K562 (cell line): ENCODE results near the gene RPL3.

ENCODE experiments used
- FOXK2 ChIP-seq, 2 experiments: fragments of 450-650 bp; IDR thresholded peaks in 1 of 2; conservative IDR thresholded peaks in 1 of 2; 2 replicates each; pipeline ENCODE4 v1.6.1; 2016; ENCODE audit warnings: low read depth in 2 of 2, mild to moderate bottlenecking in 1 of 2
- MTA1 ChIP-seq: fragments of 450-650 bp; IDR thresholded peaks from 2 replicates; pipeline ENCODE4 v1.6.1; 2017; ENCODE audit warnings: borderline replicate concordance
- TF ChIP-seq, protein P1 (sequence below), 2 experiments: fragments of 450-650 bp in 1 of 2; sonication (generic) in 1 of 2; formaldehyde crosslinking in 1 of 2; IDR thresholded peaks in 1 of 2; conservative IDR thresholded peaks in 1 of 2; 2 replicates each; pipeline versions ENCODE4 v1.6.1 to v1.8.1; 2016 to 2023; ENCODE audit warnings: mild to moderate bottlenecking in 2 of 2, moderate library complexity in 2 of 2, inconsistent platforms in 1 of 2, missing genetic modification reagents in 1 of 2
- TF ChIP-seq, protein P2 (sequence below): fragments of 250-450 bp; sonication (Bioruptor Pico); IDR thresholded peaks from 2 replicates; pipeline ENCODE4 v1.4.0; 2020; ENCODE audit warnings: mild to moderate bottlenecking, moderate library complexity

DNA sequence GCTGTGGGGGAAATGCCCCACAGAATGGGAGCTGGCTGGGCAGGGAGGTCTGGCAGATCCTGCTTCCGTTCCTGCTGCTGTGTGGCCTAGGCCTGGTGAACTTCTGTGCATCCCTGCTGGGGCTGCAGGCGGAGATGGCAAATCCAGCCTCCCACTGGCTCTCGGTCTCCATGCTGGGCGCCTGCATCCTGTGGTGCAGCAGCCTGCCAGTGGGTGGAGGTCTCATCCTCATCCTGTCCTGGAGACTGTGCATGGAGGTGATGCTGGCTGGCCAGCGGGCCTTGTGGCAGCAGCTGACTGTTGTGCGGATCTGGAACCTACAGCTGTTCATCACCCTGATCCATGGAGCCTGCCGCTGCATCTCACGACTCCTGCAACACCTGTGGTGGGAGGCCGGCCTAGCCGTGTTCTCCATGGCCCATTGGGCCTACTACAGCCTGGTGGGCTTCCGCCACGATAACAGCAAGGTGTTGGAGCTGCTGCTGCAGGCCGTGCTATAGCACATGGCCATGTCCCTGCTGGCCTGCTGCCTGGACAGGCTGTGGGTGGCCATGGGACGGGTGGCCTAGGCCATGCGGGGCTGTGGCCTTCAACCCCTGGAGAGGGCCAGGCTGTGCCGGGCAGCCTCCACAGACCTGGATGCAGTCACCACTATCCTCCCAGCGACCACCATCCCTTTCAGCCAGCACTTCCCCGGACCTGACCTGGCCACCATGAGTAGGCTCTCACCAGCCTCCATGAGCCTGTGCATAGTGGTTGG, 8.8 kb upstream of the RPL3 start:
- TF ChIP-seq, protein P1, sequence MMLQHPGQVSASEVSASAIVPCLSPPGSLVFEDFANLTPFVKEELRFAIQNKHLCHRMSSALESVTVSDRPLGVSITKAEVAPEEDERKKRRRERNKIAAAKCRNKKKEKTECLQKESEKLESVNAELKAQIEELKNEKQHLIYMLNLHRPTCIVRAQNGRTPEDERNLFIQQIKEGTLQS (IDR thresholded peaks at IDR 0.05): no peak
- TF ChIP-seq, protein P1 (CRISPR knock-in tag; conservative IDR thresholded peaks at IDR 0.05): no peak
- no peak for TF ChIP-seq FOXK2 (conservative IDR thresholded peaks at IDR 0.05 in 1 of 2, IDR thresholded peaks at IDR 0.05 in 1 of 2; ENCODE audit: low read depth in 2 of 2)
- no peak for TF ChIP-seq MTA1
- TF ChIP-seq, protein P2, sequence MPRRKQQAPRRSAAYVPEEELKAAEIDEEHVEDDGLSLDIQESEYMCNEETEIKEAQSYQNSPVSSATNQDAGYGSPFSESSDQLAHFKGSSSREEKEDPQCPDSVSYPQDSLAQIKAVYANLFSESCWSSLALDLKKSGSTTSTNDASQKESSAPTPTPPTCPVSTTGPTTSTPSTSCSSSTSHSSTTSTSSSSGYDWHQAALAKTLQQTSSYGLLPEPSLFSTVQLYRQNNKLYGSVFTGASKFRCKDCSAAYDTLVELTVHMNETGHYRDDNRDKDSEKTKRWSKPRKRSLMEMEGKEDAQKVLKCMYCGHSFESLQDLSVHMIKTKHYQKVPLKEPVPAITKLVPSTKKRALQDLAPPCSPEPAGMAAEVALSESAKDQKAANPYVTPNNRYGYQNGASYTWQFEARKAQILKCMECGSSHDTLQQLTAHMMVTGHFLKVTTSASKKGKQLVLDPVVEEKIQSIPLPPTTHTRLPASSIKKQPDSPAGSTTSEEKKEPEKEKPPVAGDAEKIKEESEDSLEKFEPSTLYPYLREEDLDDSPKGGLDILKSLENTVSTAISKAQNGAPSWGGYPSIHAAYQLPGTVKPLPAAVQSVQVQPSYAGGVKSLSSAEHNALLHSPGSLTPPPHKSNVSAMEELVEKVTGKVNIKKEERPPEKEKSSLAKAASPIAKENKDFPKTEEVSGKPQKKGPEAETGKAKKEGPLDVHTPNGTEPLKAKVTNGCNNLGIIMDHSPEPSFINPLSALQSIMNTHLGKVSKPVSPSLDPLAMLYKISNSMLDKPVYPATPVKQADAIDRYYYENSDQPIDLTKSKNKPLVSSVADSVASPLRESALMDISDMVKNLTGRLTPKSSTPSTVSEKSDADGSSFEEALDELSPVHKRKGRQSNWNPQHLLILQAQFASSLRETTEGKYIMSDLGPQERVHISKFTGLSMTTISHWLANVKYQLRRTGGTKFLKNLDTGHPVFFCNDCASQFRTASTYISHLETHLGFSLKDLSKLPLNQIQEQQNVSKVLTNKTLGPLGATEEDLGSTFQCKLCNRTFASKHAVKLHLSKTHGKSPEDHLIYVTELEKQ: no peak
